B cell (primary cell): ENCODE data around the gene ACYP1. TPM values are rescaled to one million over a fixed set of nuclear protein-coding genes. Genes with fewer than 3 reads are reported as not detected.

Experiments used
- ATAC-seq: fragments of 200-7000 bp; cut with Tn5 transposase; one replicate; pipeline ENCODE4 v1.10.0; 2021; ENCODE audit warnings: low read depth, mild to moderate bottlenecking, moderate number of reproducible peaks, moderate library complexity
- CTCF ChIA-PET: fragments of 350-600 bp; sonication (Branson Sonifier 250); formaldehyde crosslinking; loops from one replicate; lab custom pipeline; 2021; ENCODE audit warnings: antibody characterized with exemption, inconsistent platforms; lab: Charles Lee
- POLR2A ChIA-PET: fragments of 350-600 bp; sonication (Branson Sonifier 250); formaldehyde crosslinking; loops from one replicate; lab custom pipeline; 2021; ENCODE audit warnings: antibody characterized with exemption; lab: Charles Lee
- DNase-seq: peaks from one replicate; pipeline ENCODE4 v3.0.0; 2013
- H2AFZ ChIP-seq: 2 replicates; pipeline ENCODE4 v1.6.1; 2012; ENCODE audit warnings: mild to moderate bottlenecking, low read depth, low read length; ENCODE audit not compliant: insufficient read depth, poor library complexity, severe bottlenecking
- H3K27ac ChIP-seq, 2 donors: 1 replicate in 1 of 2; 2 replicates in 1 of 2; pipeline ENCODE4 v1.5.1; 2012 to 2013; ENCODE audit warnings: low read length in 2 of 2, mild to moderate bottlenecking in 2 of 2, moderate library complexity in 1 of 2
- H3K27me3 ChIP-seq, 4 experiments: fragments of 200-600 bp in 1 of 4; sonication (generic) in 1 of 4; replicated peaks in 1 of 4; 1 replicate in 2 of 4; 2 replicates in 2 of 4; pipeline versions ENCODE4 v1.6.1 to v1.7.0; 2013 to 2016; ENCODE audit warnings: low read length in 3 of 4, mild to moderate bottlenecking in 2 of 4, mixed read lengths in 1 of 4, moderate library complexity in 1 of 4; ENCODE audit not compliant: insufficient read depth in 4 of 4, control insufficient read depth in 3 of 4; ENCODE audit errors: control extremely low read depth in 1 of 4
- H3K36me3 ChIP-seq, 2 experiments: replicated peaks in 1 of 2; 1 replicate in 1 of 2; 2 replicates in 1 of 2; pipeline versions ENCODE4 v1.6.1 to v1.7.1; 2013; ENCODE audit warnings: low read length in 1 of 2; ENCODE audit not compliant: insufficient read depth in 2 of 2, control insufficient read depth in 1 of 2; ENCODE audit errors: control extremely low read depth in 1 of 2, extremely low read depth in 1 of 2
- H3K4me1 ChIP-seq, 2 donors: fragments of 200-600 bp in 1 of 2; sonication (generic) in 1 of 2; 1 replicate in 1 of 2; 2 replicates in 1 of 2; pipeline versions ENCODE4 v1.5.1 to v1.6.1; 2013 to 2017; ENCODE audit warnings: low read length in 2 of 2; ENCODE audit not compliant: control insufficient read depth in 2 of 2, insufficient read depth in 2 of 2
- H3K4me2 ChIP-seq: replicated peaks from 2 replicates; pipeline ENCODE3; 2012; ENCODE audit warnings: mild to moderate bottlenecking, low read depth, low read length; ENCODE audit not compliant: poor library complexity, severe bottlenecking
- H3K4me3 ChIP-seq, 5 experiments: fragments of 200-600 bp in 1 of 5; sonication (generic) in 1 of 5; 1 replicate in 3 of 5; 2 replicates in 2 of 5; pipeline versions ENCODE4 v1.5.1 to v1.7.0; 2011 to 2016; ENCODE audit warnings: low read length in 4 of 5, mild to moderate bottlenecking in 4 of 5, low read depth in 2 of 5, control low read depth in 1 of 5, moderate library complexity in 1 of 5; ENCODE audit not compliant: insufficient read depth in 1 of 5; ENCODE audit errors: control extremely low read depth in 1 of 5, extremely low read depth in 1 of 5
- H3K79me2 ChIP-seq: fragments of 200-600 bp; sonication (generic); one replicate; pipeline ENCODE4 v1.6.0; 2016; ENCODE audit warnings: low read length; ENCODE audit not compliant: control insufficient read depth, insufficient read depth
- H3K9ac ChIP-seq: fragments of 200-600 bp; sonication (generic); 2 replicates; pipeline ENCODE4 v1.6.1; 2017; ENCODE audit warnings: mild to moderate bottlenecking, low read length, moderate library complexity
- H3K9me3 ChIP-seq, 3 donors: one replicate each; pipeline versions ENCODE4 v1.6.1 to v1.7.1; 2013; ENCODE audit warnings: low read length in 2 of 3; ENCODE audit not compliant: control insufficient read depth in 2 of 3, insufficient read depth in 1 of 3; ENCODE audit errors: control extremely low read depth in 1 of 3
- H4K20me1 ChIP-seq: 2 replicates; pipeline ENCODE4 v1.6.0; 2012; ENCODE audit warnings: mild to moderate bottlenecking, low read length; ENCODE audit not compliant: insufficient read depth, control insufficient read depth, poor library complexity, severe bottlenecking
- H3K27ac Mint-ChIP-seq: one replicate; pipeline ENCODE4 v1.8.0; 2021; ENCODE audit warnings: mixed read lengths
- H3K27me3 Mint-ChIP-seq: one replicate; pipeline ENCODE4 v1.8.0; 2021; ENCODE audit warnings: mixed read lengths
- H3K4me1 Mint-ChIP-seq: one replicate; pipeline ENCODE4 v1.8.0; 2021; ENCODE audit warnings: mixed read lengths
- H3K4me3 Mint-ChIP-seq: one replicate; pipeline ENCODE4 v1.8.0; 2021; ENCODE audit warnings: mixed read lengths
- H3K9me3 Mint-ChIP-seq: one replicate; pipeline ENCODE4 v1.8.0; 2022; ENCODE audit warnings: mixed read lengths; ENCODE audit not compliant: insufficient read depth
- CTCF ChIP-seq: fragments of 200-600 bp; IDR thresholded peaks from one replicate; pipeline ENCODE4 v1.8.0; 2022; ENCODE audit warnings: antibody characterized with exemption, mild to moderate bottlenecking
- EZH2 ChIP-seq: IDR thresholded peaks from 2 replicates; pipeline ENCODE4 v1.6.1; 2012; ENCODE audit warnings: borderline replicate concordance, low read depth, mild to moderate bottlenecking, moderate library complexity, low read length; ENCODE audit not compliant: insufficient read depth, poor library complexity, severe bottlenecking
- WGBS: methylation state at CpG from one replicate; pipeline ENCODE4 v1.1.5; 2013; ENCODE audit warnings: missing lambda C conversion rate; ENCODE audit not compliant: insufficient coverage; 5-methylcytosine and 5-hydroxymethylcytosine counted together
- intact Hi-C: fragments of 100-400 bp; cut with micrococcal nuclease; formaldehyde crosslinking; loops from one replicate; pipeline ENCODE4 v1.10.0; 2022
- polyA plus RNA-seq: library from polyadenylated mRNA; depleted of rRNA; stranded (reverse); fragments of >200 nt; gene quantifications from 2 replicates; pipeline ENCODE4 v1.2.3, GENCODE V29; 2012
- total RNA-seq, 2 donors: library from RNA; stranded (reverse); fragments of 120-200 nt in 1 of 2; gene quantifications; 1 replicate in 1 of 2; 2 replicates in 1 of 2; pipeline versions ENCODE4 v1.2.3 to v1.2.4, GENCODE V29; 2013 to 2022

Gene ACYP1
- total and polyA plus RNA-seq, 2 donors (not counting 1 experiment from before 2014, with no cell fraction given) = 38.3 to 46.7 TPM

DNA sequence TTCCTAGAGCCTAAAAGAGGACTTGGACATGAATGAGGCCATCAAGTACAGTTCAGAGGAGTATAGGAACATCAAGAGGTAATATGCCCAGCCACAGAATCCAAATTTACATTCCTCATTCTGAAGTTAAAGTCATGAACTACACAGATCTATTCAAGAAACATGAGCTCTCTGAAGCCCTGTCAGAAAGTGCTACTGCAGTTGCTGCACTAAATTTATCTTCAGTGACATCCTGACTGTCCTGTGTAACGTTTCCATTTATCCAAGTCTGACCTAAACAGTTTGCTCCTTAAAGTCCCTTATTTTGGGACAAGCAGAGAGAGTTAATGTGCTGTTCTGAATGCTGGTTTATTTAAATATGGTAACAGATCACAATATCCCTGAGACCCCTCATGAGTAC, 34.9 kb upstream of the ACYP1 start:
- WGBS = no CpG with 5 or more reads among the region's 1 CpG
- intact Hi-C loops = no loop called here
- no peak for DNase-seq
- Histone ChIP-seq H2AFZ (no peak overlapping the region), H4K20me1 (peaks cover 10% of the 10 kb centered on the region), H3K79me2 (peaks cover 6% of the 10 kb centered on the region), H3K4me2 (no peak overlapping the region), H3K9ac (no peak overlapping the region), H3K27ac (no peak overlapping the region), H3K4me1 (peaks cover 3 to 6% of the 10 kb centered on the region in 2 donors), H3K4me3 (no peak overlapping the region), H3K27me3 (no peaks in the 10 kb centered on the region), H3K9me3 (no peaks in the 10 kb centered on the region), H3K36me3 (peaks cover 18 to 70% of the 10 kb centered on the region in 2 experiments)
- H3K9me3 Mint-ChIP-seq = no peaks in the 10 kb centered on the region
- no peaks in the 10 kb centered on the region for H3K27me3 Mint-ChIP-seq
- CTCF ChIA-PET = interaction anchor here (0.9 to 1.5 kb wide), 2 partner anchors 10 to 193 kb away, joined by 4 to 11 read pairs; no protein-coding TSS in a partner anchor
- peaks cover 6% of the 10 kb centered on the region for H3K4me1 Mint-ChIP-seq
- TF ChIP-seq EZH2 (no peak), CTCF (no peak)
- no peak for ATAC-seq
- POLR2A ChIA-PET = no interaction called here
- H3K4me3 Mint-ChIP-seq = no peak overlapping the region
- H3K27ac Mint-ChIP-seq = no peak overlapping the region

- Histone ChIP-seq H3K4me3 (no peak overlapping the region), H3K27ac (no peak overlapping the region), H3K9ac (no peak overlapping the region), H4K20me1 (peaks cover 10% of the 10 kb centered on the region), H3K27me3 (no peaks in the 10 kb centered on the region), H2AFZ (no peak overlapping the region), H3K9me3 (no peaks in the 10 kb centered on the region), H3K4me1 (peaks cover 3 to 6% of the 10 kb centered on the region in 2 donors), H3K79me2 (peaks cover 6% of the 10 kb centered on the region), H3K36me3 (peaks cover 18 to 67% of the 10 kb centered on the region in 2 experiments), H3K4me2 (no peak overlapping the region)
- ATAC-seq (no peak), DNase-seq (no peak)
- Mint-ChIP-seq H3K4me1 (peaks cover 6% of the 10 kb centered on the region), H3K9me3 (no peaks in the 10 kb centered on the region), H3K27ac (no peak overlapping the region), H3K4me3 (no peak overlapping the region), H3K27me3 (no peaks in the 10 kb centered on the region)
- ChIA-PET POLR2A (no interaction called here), CTCF (interaction anchor here (0.9 to 1.6 kb wide), 3 partner anchors 10 to 237 kb away, joined by 4 to 11 read pairs (median 4); no protein-coding TSS in a partner anchor)
- TF ChIP-seq EZH2 (no peak), CTCF (no peak)
- intact Hi-C loops = no loop called here
Measured at GRCh38 chr14:75098212-75098611, 34.4 kb upstream of the ACYP1 start.
